Activated T-cell treated with anti-CD3 and anti-CD28 coated beads for 24 hours (primary cell): ENCODE measurements around the gene MZB1.
"Not testable (repeated sequence)": the region's sequence is repeated elsewhere in the genome, so short reads cannot be mapped to it uniquely, and the experiment has no call there.

Experiments
- DNase-seq: peaks from one replicate; pipeline ENCODE4 v3.0.0-alpha.2; 2020; ENCODE audit warnings: low read depth

Gene MZB1

GRCh38 chr5:139374909-139375308 is 14.8 kb downstream of the MZB1 start:
- DNase-seq, result no peak

- no peak for DNase-seq
Observed at GRCh38 chr5:139371482-139372435, 18.0 kb downstream of the MZB1 start.

GRCh38 chr5:139369181-139369580 is 20.5 kb downstream of the MZB1 start:
- DNase-seq, result no peak

GRCh38 chr5:139368613-139369012 is 21.1 kb downstream of the MZB1 start:
- DNase-seq, result no peak

GRCh38 chr5:139364466-139364865 is 25.2 kb downstream of the MZB1 start:
- DNase-seq, result no peak

- no peak for DNase-seq
Observed at GRCh38 chr5:139363937-139364336, 25.8 kb downstream of the MZB1 start.

- no peak for DNase-seq
Observed at GRCh38 chr5:139361835-139362429, 27.8 kb downstream of the MZB1 start.

GRCh38 chr5:139360384-139360783 is 29.3 kb downstream of the MZB1 start:
- no peak for DNase-seq

GRCh38 chr5:139358064-139358463 is 31.6 kb downstream of the MZB1 start:
- no peak for DNase-seq

GRCh38 chr5:139355900-139356299 is 33.8 kb downstream of the MZB1 start:
- DNase-seq, result not testable (repeated sequence)

- DNase-seq, result no peak
Observed at GRCh38 chr5:139354186-139354585, 35.5 kb downstream of the MZB1 start.

GRCh38 chr5:139347863-139348262 is 41.9 kb downstream of the MZB1 start:
- DNase-seq, result not testable (repeated sequence)

GRCh38 chr5:139345442-139345841 is 44.3 kb downstream of the MZB1 start:
- not testable (repeated sequence) for DNase-seq

- DNase-seq, result no peak
Observed at GRCh38 chr5:139344177-139344576, 45.5 kb downstream of the MZB1 start.

GRCh38 chr5:139343476-139343875 is 46.2 kb downstream of the MZB1 start:
- DNase-seq, result no peak

GRCh38 chr5:139342423-139342723 is 47.3 kb downstream of the MZB1 start:
- DNase-seq, result no peak

GRCh38 chr5:139341689-139342422 is 47.9 kb downstream of the MZB1 start, which contains the start of gene PAIP2:
Gene PAIP2, plus strand, starts transcription at chr5:139341854. Its CDS starts 21,931 bp downstream, at chr5:139363785.
- DNase-seq, result peak; percentile 96

- DNase-seq, result no peak
Observed at GRCh38 chr5:139341187-139341688, 48.5 kb downstream of the MZB1 start.

- DNase-seq, result no peak
Observed at GRCh38 chr5:139340051-139340450, 49.7 kb downstream of the MZB1 start.
